Smooth muscle cell of the brain vasculature (primary cell): Measurements from ENCODE around the gene GNG14.
A peak's percentile ranks its signal among the peaks of the same experiment; 100 is the strongest.
"Not testable (repeated sequence)": the region's sequence is repeated elsewhere in the genome, so short reads cannot be mapped to it uniquely, and the experiment has no call there.

Experiments used
- DNase-seq: peaks from one replicate; pipeline ENCODE4 v3.0.0-alpha.2; 2012; ENCODE audit warnings: low read depth, low spot score

The GNG14 gene

GRCh38 chr19:12696366-12697335, 8.9 kb downstream of the GNG14 start, which contains the start of gene FBXW9:
FBXW9 (minus strand) TSS chr19:12696631; CDS start chr19:12696581, 50 bp downstream.
- peak; percentile 89 for DNase-seq

GRCh38 chr19:12697425-12697824, 9.6 kb downstream of the GNG14 start:
- not testable (repeated sequence) for DNase-seq

- DNase-seq: no peak
These were observed 10.3 kb downstream of the GNG14 start for GRCh38 chr19:12698138-12698537.

GRCh38 chr19:12701596-12702282, 13.9 kb downstream of the GNG14 start:
- DNase-seq: no peak

- no peak for DNase-seq
These were observed 15.2 kb downstream of the GNG14 start for GRCh38 chr19:12703046-12703445.

GRCh38 chr19:12705169-12705568, 17.4 kb downstream of the GNG14 start:
- DNase-seq: no peak

- DNase-seq: no peak
These were observed 18.0 kb downstream of the GNG14 start for GRCh38 chr19:12705654-12706331.

- no peak for DNase-seq
These were observed 18.5 kb downstream of the GNG14 start for GRCh38 chr19:12706332-12706718.

GRCh38 chr19:12708641-12709040, 20.8 kb downstream of the GNG14 start:
- DNase-seq: no peak

- no peak for DNase-seq
These were observed 23.4 kb downstream of the GNG14 start for GRCh38 chr19:12711187-12711586.

GRCh38 chr19:12712077-12712476, 24.3 kb downstream of the GNG14 start:
- not testable (repeated sequence) for DNase-seq

- DNase-seq: not testable (repeated sequence)
These were observed 25.5 kb downstream of the GNG14 start for GRCh38 chr19:12713304-12713703.

- DNase-seq: no peak
These were observed 27.3 kb downstream of the GNG14 start for GRCh38 chr19:12715102-12715501.

GRCh38 chr19:12715929-12716328, 28.1 kb downstream of the GNG14 start:
- no peak for DNase-seq

- DNase-seq: no peak
These were observed 32.5 kb downstream of the GNG14 start for GRCh38 chr19:12720296-12720695.

- no peak for DNase-seq
These were observed 33.3 kb downstream of the GNG14 start for GRCh38 chr19:12720851-12721655.

- no peak for DNase-seq
These were observed 34.1 kb downstream of the GNG14 start for GRCh38 chr19:12721656-12722565.

- peak; percentile 99 for DNase-seq
These were observed 35.0 kb downstream of the GNG14 start for GRCh38 chr19:12722566-12723380.

- DNase-seq: no peak
These were observed 35.5 kb downstream of the GNG14 start for GRCh38 chr19:12723381-12723640.
